B cell (primary cell): ENCODE results near the gene BCS1L.

Source experiments
- CTCF ChIP-seq: fragments of 200-600 bp; IDR thresholded peaks from one replicate; pipeline ENCODE4 v1.8.0; 2022; ENCODE audit warnings: antibody characterized with exemption, mild to moderate bottlenecking
- EZH2 ChIP-seq: IDR thresholded peaks from 2 replicates; pipeline ENCODE4 v1.6.1; 2012; ENCODE audit warnings: borderline replicate concordance, low read depth, mild to moderate bottlenecking, moderate library complexity, low read length; ENCODE audit not compliant: insufficient read depth, poor library complexity, severe bottlenecking

- TF ChIP-seq CTCF: no peak
- no peak for TF ChIP-seq EZH2
Measured at GRCh38 chr2:218621007-218621406, 38.5 kb upstream of the BCS1L start.
